Measurements from ENCODE around the gene RRP36. TPM values are rescaled to one million over a fixed set of nuclear protein-coding genes. Genes with fewer than 3 reads are reported as not detected.
"Not testable (repeated sequence)": the region's sequence is repeated elsewhere in the genome, so short reads cannot be mapped to it uniquely, and the experiment has no call there.

Gene RRP36
- total RNA-seq, 1 experiment from 2014 or later: 31.5 TPM

- Histone ChIP-seq H2AFZ (ENCODE audit: low read length) (no peak overlapping the region), H3K27ac (ENCODE audit: low read length) (no peak overlapping the region), H3K36me3 (ENCODE audit: insufficient read depth, low read length) (peaks cover 8% of the 10 kb centered on the region; the same call in 1 of the 2 replicates), H3K9me2 (replicated peaks; ENCODE audit: insufficient read depth, low read length) (no peaks in the 10 kb centered on the region), H3K27me3 (ENCODE audit: low read length) (no peaks in the 10 kb centered on the region), H3K4me1 (ENCODE audit: low read length) (no peaks in the 10 kb centered on the region), H3K79me2 (ENCODE audit: low read length) (no peaks in the 10 kb centered on the region), H3K9ac (ENCODE audit: low read length) (no peak overlapping the region), H3K4me3 (ENCODE audit: low read length) (no peak overlapping the region), H4K20me1 (ENCODE audit: insufficient read depth, low read depth, low read length) (no peaks in the 10 kb centered on the region), H3K9me3 (ENCODE audit: low read length) (no peaks in the 10 kb centered on the region), H3K4me2 (ENCODE audit: low read depth, low read length, poor library complexity, severe bottlenecking) (no peak overlapping the region)
- no peak for DNase-seq
Measured at GRCh38 chr6:43035495-43036194, 14.2 kb downstream of the RRP36 start.

GRCh38 chr6:43036712-43037111 is 15.3 kb downstream of the RRP36 start:
- Histone ChIP-seq H2AFZ (ENCODE audit: low read length) (no peak overlapping the region), H3K9me2 (replicated peaks; ENCODE audit: insufficient read depth, low read length) (no peaks in the 10 kb centered on the region), H3K27ac (ENCODE audit: low read length) (no peak overlapping the region), H3K36me3 (ENCODE audit: insufficient read depth, low read length) (peaks cover 8% of the 10 kb centered on the region; the same call in 1 of the 2 replicates), H3K4me2 (ENCODE audit: low read depth, low read length, poor library complexity, severe bottlenecking) (no peak overlapping the region), H3K27me3 (ENCODE audit: low read length) (no peaks in the 10 kb centered on the region), H3K9me3 (ENCODE audit: low read length) (no peaks in the 10 kb centered on the region), H4K20me1 (ENCODE audit: insufficient read depth, low read depth, low read length) (no peaks in the 10 kb centered on the region), H3K4me3 (ENCODE audit: low read length) (no peak overlapping the region), H3K4me1 (ENCODE audit: low read length) (no peaks in the 10 kb centered on the region), H3K79me2 (ENCODE audit: low read length) (no peaks in the 10 kb centered on the region), H3K9ac (ENCODE audit: low read length) (no peak overlapping the region)
- DNase-seq: no peak

DNA sequence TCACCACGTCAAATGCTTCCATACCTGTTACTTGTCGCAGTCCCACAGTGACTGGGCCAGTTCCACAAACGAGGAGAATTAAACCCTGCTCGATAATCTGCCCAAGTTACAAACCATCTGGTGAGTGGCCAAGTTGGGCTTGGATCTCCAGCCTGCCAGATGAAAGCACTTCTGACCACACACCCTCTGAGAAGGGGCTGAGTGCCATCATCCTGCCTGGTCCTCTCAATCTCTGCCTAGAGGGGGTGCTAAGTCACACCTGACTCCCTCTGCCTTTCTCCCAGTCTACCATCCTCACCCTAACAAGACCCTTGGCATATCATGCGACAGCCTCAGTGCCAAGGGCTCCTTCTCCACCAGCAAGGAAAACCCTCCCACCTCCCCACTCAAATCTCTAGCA is 15.8 kb downstream of the RRP36 start:
- peaks cover 8% of the 10 kb centered on the region; the same call in 1 of the 2 replicates for H3K36me3 ChIP-seq (ENCODE audit: insufficient read depth, low read length)

GRCh38 chr6:43037706-43038105 is 16.3 kb downstream of the RRP36 start:
- Histone ChIP-seq H3K4me3 (ENCODE audit: low read length) (no peak overlapping the region), H3K27ac (ENCODE audit: low read length) (no peak overlapping the region), H3K4me2 (ENCODE audit: low read depth, low read length, poor library complexity, severe bottlenecking) (no peak overlapping the region), H4K20me1 (ENCODE audit: insufficient read depth, low read depth, low read length) (no peaks in the 10 kb centered on the region), H3K4me1 (ENCODE audit: low read length) (no peaks in the 10 kb centered on the region), H3K79me2 (ENCODE audit: low read length) (no peaks in the 10 kb centered on the region), H3K9ac (ENCODE audit: low read length) (no peak overlapping the region), H3K27me3 (ENCODE audit: low read length) (no peaks in the 10 kb centered on the region), H2AFZ (ENCODE audit: low read length) (no peak overlapping the region), H3K36me3 (ENCODE audit: insufficient read depth, low read length) (peaks cover 8% of the 10 kb centered on the region; the same call in 1 of the 2 replicates), H3K9me2 (replicated peaks; ENCODE audit: insufficient read depth, low read length) (no peaks in the 10 kb centered on the region), H3K9me3 (ENCODE audit: low read length) (no peaks in the 10 kb centered on the region)
- DNase-seq: no peak

More for the DNA sequence above, 15.8 kb downstream of the RRP36 start:
- Histone ChIP-seq H3K27me3 (ENCODE audit: low read length) (no peaks in the 10 kb centered on the region), H3K9ac (ENCODE audit: low read length) (no peak overlapping the region), H3K9me3 (ENCODE audit: low read length) (no peaks in the 10 kb centered on the region), H3K27ac (ENCODE audit: low read length) (no peak overlapping the region), H3K4me1 (ENCODE audit: low read length) (no peaks in the 10 kb centered on the region), H3K4me2 (ENCODE audit: low read depth, low read length, poor library complexity, severe bottlenecking) (no peak overlapping the region), H4K20me1 (ENCODE audit: insufficient read depth, low read depth, low read length) (no peaks in the 10 kb centered on the region), H3K79me2 (ENCODE audit: low read length) (no peaks in the 10 kb centered on the region), H3K9me2 (replicated peaks; ENCODE audit: insufficient read depth, low read length) (no peaks in the 10 kb centered on the region), H3K4me3 (ENCODE audit: low read length) (no peak overlapping the region), H2AFZ (ENCODE audit: low read length) (no peak overlapping the region)
- DNase-seq: no peak

DNA sequence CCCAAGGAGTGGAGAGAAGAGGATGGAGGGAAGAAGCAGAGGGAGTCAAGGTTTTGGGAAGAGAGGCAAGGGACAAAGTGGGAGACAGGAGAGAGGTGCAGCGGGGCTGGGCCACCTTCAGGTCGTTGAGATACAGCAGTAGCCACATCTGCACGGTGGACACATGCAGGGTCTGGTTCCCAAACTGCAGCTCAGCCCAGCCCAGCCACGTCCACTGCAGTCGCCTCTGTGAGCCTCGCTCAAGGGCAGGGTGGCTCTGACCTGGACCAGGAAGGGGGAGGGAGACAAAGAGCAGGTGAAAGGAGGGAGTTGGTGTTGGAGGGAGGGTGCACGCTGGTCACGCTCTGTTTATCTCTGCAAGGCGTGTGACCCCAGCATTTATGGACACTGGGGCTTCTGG is 17.3 kb downstream of the RRP36 start:
- H3K4me3 ChIP-seq (ENCODE audit: low read length): no peak overlapping the region
- H3K27me3 ChIP-seq (ENCODE audit: low read length): no peaks in the 10 kb centered on the region
- no peaks in the 10 kb centered on the region for H3K4me1 ChIP-seq (ENCODE audit: low read length)
- no peaks in the 10 kb centered on the region for H4K20me1 ChIP-seq (ENCODE audit: insufficient read depth, low read depth, low read length)
- H3K4me2 ChIP-seq (ENCODE audit: low read depth, low read length, poor library complexity, severe bottlenecking): no peak overlapping the region
- H3K9ac ChIP-seq (ENCODE audit: low read length): no peak overlapping the region
- no peaks in the 10 kb centered on the region for H3K79me2 ChIP-seq (ENCODE audit: low read length)
- H3K27ac ChIP-seq (ENCODE audit: low read length): no peak overlapping the region
- H3K9me3 ChIP-seq (ENCODE audit: low read length): no peaks in the 10 kb centered on the region
- H2AFZ ChIP-seq (ENCODE audit: low read length): no peak overlapping the region
- peaks cover 8% of the 10 kb centered on the region; the same call in 1 of the 2 replicates for H3K36me3 ChIP-seq (ENCODE audit: insufficient read depth, low read length)
- no peak for DNase-seq
- H3K9me2 ChIP-seq (replicated peaks; ENCODE audit: insufficient read depth, low read length): no peaks in the 10 kb centered on the region

- DNase-seq: no peak
- no peak overlapping the region for H2AFZ ChIP-seq (ENCODE audit: low read length)
- H3K79me2 ChIP-seq (ENCODE audit: low read length): no peaks in the 10 kb centered on the region
- H3K9ac ChIP-seq (ENCODE audit: low read length): no peak overlapping the region
- H3K4me3 ChIP-seq (ENCODE audit: low read length): no peak overlapping the region
- 0 out of 2 replicates have a peak, but pooled peaks cover 4% of the 10 kb centered on the region for H3K36me3 ChIP-seq (ENCODE audit: insufficient read depth, low read length)
- H3K27me3 ChIP-seq (ENCODE audit: low read length): no peaks in the 10 kb centered on the region
- no peak overlapping the region for H3K27ac ChIP-seq (ENCODE audit: low read length)
- H3K9me3 ChIP-seq (ENCODE audit: low read length): no peaks in the 10 kb centered on the region
- no peak overlapping the region for H3K4me2 ChIP-seq (ENCODE audit: low read depth, low read length, poor library complexity, severe bottlenecking)
- H4K20me1 ChIP-seq (ENCODE audit: insufficient read depth, low read depth, low read length): no peaks in the 10 kb centered on the region
- H3K9me2 ChIP-seq (replicated peaks; ENCODE audit: insufficient read depth, low read length): no peaks in the 10 kb centered on the region
- H3K4me1 ChIP-seq (ENCODE audit: low read length): no peaks in the 10 kb centered on the region
Measured at GRCh38 chr6:43040542-43041257, 19.3 kb downstream of the RRP36 start.

DNA sequence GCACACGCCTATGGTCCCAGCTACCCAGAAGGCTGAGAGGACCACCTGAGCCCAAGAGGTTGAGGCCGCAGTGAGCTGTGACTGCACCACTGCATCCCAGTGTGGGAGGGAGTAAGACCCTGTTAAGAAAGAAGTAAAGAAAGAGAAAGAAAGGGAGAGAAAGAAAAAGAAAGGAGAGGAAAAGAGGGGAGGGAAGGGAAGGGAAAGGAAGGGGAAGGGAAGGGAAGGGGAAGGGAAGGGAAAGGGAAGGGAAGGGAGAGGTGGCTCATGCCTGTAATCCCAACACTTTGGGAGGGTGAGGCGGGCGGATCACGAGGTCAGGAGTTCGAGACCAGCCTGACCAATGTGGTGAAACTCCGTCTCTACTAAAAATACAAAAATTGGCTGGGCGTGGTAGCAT is 20.1 kb downstream of the RRP36 start:
- H3K36me3 ChIP-seq (ENCODE audit: insufficient read depth, low read length); H2AFZ ChIP-seq (ENCODE audit: low read length); H3K79me2 ChIP-seq (ENCODE audit: low read length); H3K9me2 ChIP-seq (replicated peaks; ENCODE audit: insufficient read depth, low read length); H3K9ac ChIP-seq (ENCODE audit: low read length); DNase-seq; H3K4me1 ChIP-seq (ENCODE audit: low read length); H3K9me3 ChIP-seq (ENCODE audit: low read length); H3K27me3 ChIP-seq (ENCODE audit: low read length); H4K20me1 ChIP-seq (ENCODE audit: insufficient read depth, low read depth, low read length); H3K27ac ChIP-seq (ENCODE audit: low read length); H3K4me3 ChIP-seq (ENCODE audit: low read length); H3K4me2 ChIP-seq (ENCODE audit: low read depth, low read length, poor library complexity, severe bottlenecking): not testable (repeated sequence)

DNA sequence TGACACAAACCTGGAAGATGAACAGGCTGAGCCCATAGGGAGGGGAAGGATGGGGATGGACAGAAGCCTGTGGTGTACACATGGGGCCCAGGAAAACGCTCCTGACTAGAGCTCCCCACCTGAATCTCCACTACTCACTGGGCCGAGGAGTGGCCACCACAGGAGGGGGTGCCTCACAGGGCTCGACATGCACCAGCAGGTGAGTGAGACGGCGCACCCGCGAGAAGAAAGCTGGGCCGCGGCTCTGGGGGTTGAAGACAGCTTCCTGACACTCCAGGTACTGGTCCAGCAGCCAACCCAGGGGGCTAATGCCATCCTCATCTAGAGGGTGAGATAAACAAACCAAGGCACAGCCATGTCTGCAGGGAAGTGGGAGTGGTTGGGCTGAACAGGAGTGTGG is 21.9 kb downstream of the RRP36 start:
- Histone ChIP-seq H3K27me3 (ENCODE audit: low read length) (no peaks in the 10 kb centered on the region), H3K79me2 (ENCODE audit: low read length) (no peaks in the 10 kb centered on the region), H3K27ac (ENCODE audit: low read length) (no peak overlapping the region), H3K4me2 (ENCODE audit: low read depth, low read length, poor library complexity, severe bottlenecking) (no peak overlapping the region), H3K36me3 (ENCODE audit: insufficient read depth, low read length) (peaks cover 7% of the 10 kb centered on the region; the same call in 1 of the 2 replicates), H2AFZ (ENCODE audit: low read length) (no peak overlapping the region), H4K20me1 (ENCODE audit: insufficient read depth, low read depth, low read length) (no peaks in the 10 kb centered on the region), H3K4me1 (ENCODE audit: low read length) (no peaks in the 10 kb centered on the region), H3K9me2 (replicated peaks; ENCODE audit: insufficient read depth, low read length) (no peaks in the 10 kb centered on the region), H3K9ac (ENCODE audit: low read length) (no peak overlapping the region), H3K9me3 (ENCODE audit: low read length) (no peaks in the 10 kb centered on the region), H3K4me3 (ENCODE audit: low read length) (no peak overlapping the region)
- peak; percentile 35 for DNase-seq

All from Karpas-422 (cell line).